Skeletal muscle satellite cell (primary cell): ENCODE measurements around the gene THRB.

Experiments
- H3K27me3 ChIP-seq: 2 replicates; pipeline ENCODE4 v1.7.0; 2013; ENCODE audit warnings: low read length; ENCODE audit not compliant: control insufficient read depth, insufficient read depth
- H3K36me3 ChIP-seq: 2 replicates; pipeline ENCODE4 v1.7.0; 2013; ENCODE audit warnings: mild to moderate bottlenecking, control low read depth, low read length; ENCODE audit not compliant: insufficient read depth
- H3K4me1 ChIP-seq: 2 replicates; pipeline ENCODE4 v1.7.0; 2013; ENCODE audit warnings: low read length; ENCODE audit not compliant: control insufficient read depth, insufficient read depth
- H3K4me2 ChIP-seq: 2 replicates; pipeline ENCODE4 v1.7.0; 2013; ENCODE audit warnings: mild to moderate bottlenecking, low read length
- H3K4me3 ChIP-seq: 2 replicates; pipeline ENCODE4 v1.7.0; 2013; ENCODE audit warnings: low read length
- H3K9ac ChIP-seq: 2 replicates; pipeline ENCODE4 v1.7.0; 2013; ENCODE audit warnings: mild to moderate bottlenecking, low read depth, low read length, moderate library complexity
- H3K9me3 ChIP-seq: replicated peaks from 2 replicates; pipeline ENCODE4 v1.7.0; 2013; ENCODE audit warnings: mild to moderate bottlenecking, control low read depth, low read length

THRB gene

GRCh38 chr3:24367216-24367615 is 127.4 kb downstream of the THRB start:
- no peak overlapping the region for H3K4me2 ChIP-seq
- peaks cover 17% of the 10 kb centered on the region for H3K4me1 ChIP-seq
- no peaks in the 10 kb centered on the region for H3K9me3 ChIP-seq
- H3K36me3 ChIP-seq = no peaks in the 10 kb centered on the region
- H3K4me3 ChIP-seq = no peak overlapping the region
- no peaks in the 10 kb centered on the region for H3K27me3 ChIP-seq
- no peak overlapping the region for H3K9ac ChIP-seq

DNA sequence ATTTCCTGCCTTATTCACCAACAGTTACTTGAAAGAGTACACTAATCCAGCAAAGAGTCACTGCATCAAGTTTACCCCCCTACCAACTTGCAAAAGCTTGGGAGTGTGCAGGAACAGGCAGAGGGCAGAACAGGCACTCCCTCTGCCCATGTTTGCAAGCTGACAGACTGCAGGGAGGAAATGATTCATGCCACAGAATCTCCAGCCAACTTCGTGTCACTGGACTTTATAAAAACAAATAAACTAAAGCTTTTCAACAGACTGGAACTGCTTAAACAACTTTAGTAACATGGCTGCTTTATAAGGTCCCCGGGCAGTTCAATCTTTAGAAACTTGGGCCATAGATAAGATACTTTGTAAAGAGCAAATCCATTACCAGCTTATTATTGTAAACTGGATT is 129.5 kb downstream of the THRB start:
- H3K4me3 ChIP-seq = no peak overlapping the region
- H3K9me3 ChIP-seq = no peaks in the 10 kb centered on the region
- peaks cover 17% of the 10 kb centered on the region for H3K4me1 ChIP-seq
- H3K9ac ChIP-seq = peak overlapping the region; percentile 51
- H3K36me3 ChIP-seq = no peaks in the 10 kb centered on the region
- peak overlapping the region; percentile 65 for H3K4me2 ChIP-seq
- H3K27me3 ChIP-seq = no peaks in the 10 kb centered on the region

GRCh38 chr3:24364359-24364758 is 130.3 kb downstream of the THRB start:
- H3K9me3 ChIP-seq = no peaks in the 10 kb centered on the region
- H3K4me3 ChIP-seq = no peak overlapping the region
- H3K4me1 ChIP-seq = peaks cover 17% of the 10 kb centered on the region
- no peaks in the 10 kb centered on the region for H3K36me3 ChIP-seq
- no peak overlapping the region for H3K9ac ChIP-seq
- no peaks in the 10 kb centered on the region for H3K27me3 ChIP-seq
- H3K4me2 ChIP-seq = no peak overlapping the region

DNA sequence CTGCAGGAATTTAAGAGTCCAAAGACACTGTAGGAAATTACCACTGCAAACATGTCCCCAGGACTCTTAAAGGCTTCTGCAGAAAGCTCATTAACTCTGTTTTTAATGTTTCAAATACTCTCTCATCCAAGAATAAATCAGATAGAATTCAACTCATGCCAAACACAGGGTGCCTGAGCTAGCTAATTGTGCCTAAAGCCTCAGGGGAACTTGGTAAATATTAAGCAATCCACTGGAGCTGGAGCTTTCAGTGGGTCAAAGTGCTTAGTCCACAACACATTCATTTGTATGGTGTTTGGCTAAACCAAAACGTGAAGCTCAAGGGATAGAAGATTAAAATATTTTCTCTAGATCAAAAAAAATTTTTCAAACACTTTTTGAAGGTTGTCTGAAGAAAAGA is 131.4 kb downstream of the THRB start:
- no peak overlapping the region for H3K4me3 ChIP-seq
- H3K9me3 ChIP-seq = no peaks in the 10 kb centered on the region
- no peaks in the 10 kb centered on the region for H3K36me3 ChIP-seq
- no peaks in the 10 kb centered on the region for H3K27me3 ChIP-seq
- H3K4me2 ChIP-seq = no peak overlapping the region
- H3K4me1 ChIP-seq = peaks cover 17% of the 10 kb centered on the region
- no peak overlapping the region for H3K9ac ChIP-seq

DNA sequence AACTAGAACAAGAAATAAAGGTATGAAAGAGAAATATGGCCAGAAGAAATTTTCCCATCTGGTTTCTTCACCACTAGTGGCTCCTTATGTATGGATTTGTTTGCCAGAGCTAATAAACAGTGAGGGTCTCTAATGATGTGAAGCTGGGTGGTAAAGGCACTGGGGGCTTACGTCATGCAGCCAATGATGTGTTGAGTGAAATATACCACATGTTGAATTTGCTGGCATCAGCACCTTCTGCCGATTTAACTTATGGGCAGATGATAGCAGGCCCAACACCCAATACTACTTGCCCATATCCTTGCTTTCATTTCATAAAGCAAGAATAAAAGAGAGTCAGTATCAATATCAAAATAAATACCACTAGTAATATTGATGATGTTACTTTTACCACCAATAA is 133.0 kb downstream of the THRB start:
- no peak overlapping the region for H3K9ac ChIP-seq
- H3K27me3 ChIP-seq = no peaks in the 10 kb centered on the region
- H3K4me2 ChIP-seq = no peak overlapping the region
- peaks cover 17% of the 10 kb centered on the region for H3K4me1 ChIP-seq
- H3K9me3 ChIP-seq = no peaks in the 10 kb centered on the region
- H3K4me3 ChIP-seq = no peak overlapping the region
- H3K36me3 ChIP-seq = no peaks in the 10 kb centered on the region

GRCh38 chr3:24360957-24361356 is 133.7 kb downstream of the THRB start:
- peaks cover 17% of the 10 kb centered on the region for H3K4me1 ChIP-seq
- H3K9me3 ChIP-seq = no peaks in the 10 kb centered on the region
- no peak overlapping the region for H3K4me2 ChIP-seq
- H3K36me3 ChIP-seq = no peaks in the 10 kb centered on the region
- no peak overlapping the region for H3K9ac ChIP-seq
- H3K27me3 ChIP-seq = no peaks in the 10 kb centered on the region
- H3K4me3 ChIP-seq = no peak overlapping the region

DNA sequence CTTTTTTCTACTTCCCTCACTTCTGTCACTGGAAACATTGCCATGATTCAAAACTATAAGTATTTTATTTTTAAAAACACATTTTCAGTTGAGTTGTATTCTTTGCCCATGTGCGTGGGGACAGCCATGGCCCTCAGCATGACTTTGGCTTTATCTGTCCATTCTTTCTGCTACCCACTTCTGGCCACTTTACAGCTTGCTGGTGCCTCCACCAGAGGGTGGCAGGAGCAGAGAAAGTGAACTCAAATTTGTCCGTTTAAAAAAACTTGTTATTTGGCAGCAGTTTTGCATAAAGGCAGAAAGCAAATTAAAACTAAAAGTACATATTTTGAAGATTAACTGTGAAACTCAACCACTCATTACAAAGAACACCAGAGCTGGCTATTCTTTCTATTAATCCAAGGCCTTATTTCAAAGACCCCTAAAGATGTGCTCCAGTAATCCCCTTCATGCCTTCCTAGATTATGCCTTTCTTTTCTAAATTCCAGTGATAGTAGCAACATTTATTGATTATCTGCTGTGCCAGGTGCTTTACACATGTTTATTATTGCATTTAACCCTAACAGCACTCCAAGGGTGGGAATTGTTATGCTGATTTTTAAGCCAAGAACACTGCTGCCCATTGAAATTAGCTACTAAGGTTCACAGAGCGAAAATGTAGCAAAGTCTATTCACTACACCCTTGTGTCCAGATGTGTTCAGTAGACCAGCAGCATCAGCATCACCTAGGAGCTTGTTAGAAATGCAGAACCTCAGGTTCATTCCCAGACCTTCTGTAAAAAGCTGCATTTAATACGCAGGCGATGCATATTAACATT is 134.8 kb downstream of the THRB start:
- no peaks in the 10 kb centered on the region for H3K36me3 ChIP-seq
- no peaks in the 10 kb centered on the region for H3K27me3 ChIP-seq
- no peak overlapping the region for H3K4me2 ChIP-seq
- H3K9me3 ChIP-seq = no peaks in the 10 kb centered on the region
- peaks cover 10% of the 10 kb centered on the region for H3K4me1 ChIP-seq
- H3K4me3 ChIP-seq = no peak overlapping the region
- no peak overlapping the region for H3K9ac ChIP-seq

GRCh38 chr3:24359102-24359501 is 135.5 kb downstream of the THRB start:
- H3K27me3 ChIP-seq = no peaks in the 10 kb centered on the region
- H3K4me2 ChIP-seq = no peak overlapping the region
- no peak overlapping the region for H3K4me3 ChIP-seq
- H3K36me3 ChIP-seq = no peaks in the 10 kb centered on the region
- H3K9me3 ChIP-seq = no peaks in the 10 kb centered on the region
- no peak overlapping the region for H3K9ac ChIP-seq
- peaks cover 5% of the 10 kb centered on the region for H3K4me1 ChIP-seq

DNA sequence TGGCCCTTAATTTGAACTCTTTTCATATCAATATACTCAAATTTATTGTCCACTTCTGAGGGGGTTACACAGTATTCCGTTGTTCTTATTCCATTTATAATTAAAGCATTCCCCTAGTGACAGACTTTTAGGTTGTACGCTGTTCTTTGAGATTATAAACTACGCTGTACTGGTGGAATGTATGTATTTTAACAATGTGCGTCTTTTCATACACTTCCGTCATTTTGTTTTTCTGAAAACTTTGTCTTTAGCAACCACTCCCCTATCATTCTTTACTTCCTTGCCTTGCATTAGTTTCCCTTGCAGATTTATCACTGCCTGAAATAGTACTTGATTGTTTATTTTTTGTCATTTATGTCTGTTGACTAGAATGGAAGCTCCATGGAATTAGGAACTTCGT is 137.0 kb downstream of the THRB start:
- H3K36me3 ChIP-seq = no peaks in the 10 kb centered on the region
- no peaks in the 10 kb centered on the region for H3K9me3 ChIP-seq
- no peak overlapping the region for H3K4me2 ChIP-seq
- H3K9ac ChIP-seq = no peak overlapping the region
- no peak overlapping the region for H3K4me3 ChIP-seq
- no peaks in the 10 kb centered on the region for H3K4me1 ChIP-seq
- no peaks in the 10 kb centered on the region for H3K27me3 ChIP-seq

DNA sequence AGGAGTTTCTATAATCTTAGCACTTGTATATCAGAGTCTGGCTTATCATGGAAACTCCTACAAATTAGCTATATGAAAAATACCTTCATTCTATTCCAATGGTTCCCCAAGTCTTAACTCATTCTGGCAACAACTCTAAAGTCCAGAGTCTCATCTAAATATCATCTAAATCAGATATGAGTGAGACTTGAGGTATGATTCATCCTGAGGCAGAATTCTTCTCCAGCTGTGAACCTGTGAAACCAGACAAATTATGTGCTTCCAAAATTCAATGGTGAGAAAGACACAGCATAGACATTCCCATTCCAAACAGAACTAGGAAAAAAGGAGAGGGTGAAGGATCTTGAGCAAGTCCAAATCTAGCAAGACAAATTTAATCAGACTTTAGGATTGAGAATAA is 138.8 kb downstream of the THRB start:
- Histone ChIP-seq H3K9ac (no peak overlapping the region), H3K4me1 (peaks cover 3% of the 10 kb centered on the region), H3K4me3 (no peak overlapping the region), H3K4me2 (no peak overlapping the region), H3K27me3 (no peaks in the 10 kb centered on the region), H3K9me3 (no peaks in the 10 kb centered on the region), H3K36me3 (no peaks in the 10 kb centered on the region)

GRCh38 chr3:24354230-24354629 is 140.4 kb downstream of the THRB start:
- H3K9ac ChIP-seq = no peak overlapping the region
- H3K9me3 ChIP-seq = no peaks in the 10 kb centered on the region
- no peak overlapping the region for H3K4me2 ChIP-seq
- H3K4me1 ChIP-seq = peaks cover 3% of the 10 kb centered on the region
- H3K36me3 ChIP-seq = no peaks in the 10 kb centered on the region
- H3K4me3 ChIP-seq = no peak overlapping the region
- no peaks in the 10 kb centered on the region for H3K27me3 ChIP-seq

- H3K4me2 ChIP-seq = no peak overlapping the region
- no peaks in the 10 kb centered on the region for H3K9me3 ChIP-seq
- H3K36me3 ChIP-seq = no peaks in the 10 kb centered on the region
- H3K9ac ChIP-seq = no peak overlapping the region
- no peak overlapping the region for H3K4me3 ChIP-seq
- H3K4me1 ChIP-seq = peaks cover 3% of the 10 kb centered on the region
- no peaks in the 10 kb centered on the region for H3K27me3 ChIP-seq
Observed at GRCh38 chr3:24352893-24353553, 141.6 kb downstream of the THRB start.
